AML-193 (cell line): ENCODE results near the gene LITAFD.

Experiments
- DNase-seq, 2 experiments: peaks; one replicate each; lab custom pipeline; 2025; lab: John Stamatoyannopoulos, UW

The LITAFD gene

DNA sequence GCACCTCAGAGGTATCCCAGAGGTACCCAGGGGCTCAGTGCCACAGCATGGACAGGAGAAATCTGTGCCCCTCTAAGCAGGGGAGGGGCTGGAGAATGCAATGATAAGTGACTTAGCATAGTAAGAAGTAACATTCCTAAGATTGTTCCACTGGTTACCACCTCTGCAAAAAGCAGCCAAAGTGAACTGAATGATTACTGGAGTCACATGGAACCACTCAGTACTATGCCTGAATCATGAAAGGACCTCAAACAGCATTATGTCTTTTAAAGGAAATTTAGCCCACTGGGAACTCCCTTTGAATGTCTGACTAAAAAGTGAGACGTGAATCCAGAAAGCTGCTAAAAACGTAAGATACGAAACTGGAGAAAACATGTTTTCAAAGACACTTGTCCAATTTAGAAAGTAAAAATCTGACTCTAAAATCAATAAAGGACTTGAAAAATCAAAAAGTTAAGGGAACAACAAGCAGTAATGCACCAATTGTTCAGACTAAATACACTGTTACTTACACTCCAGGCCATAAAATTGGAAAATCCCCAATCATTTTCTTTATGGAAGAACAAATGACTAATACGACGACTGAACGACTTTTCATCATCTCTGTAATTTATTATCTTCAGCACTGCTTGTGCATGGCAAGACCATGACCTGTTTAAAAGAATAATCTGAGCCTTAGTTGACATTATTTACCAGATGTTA, 38.6 kb downstream of the LITAFD start:
- DNase-seq, result no peak

GRCh38 chr16:8921347-8921984, 39.3 kb downstream of the LITAFD start:
- no peak for DNase-seq

- DNase-seq, result no peak
Measured at GRCh38 chr16:8923199-8923598, 41.0 kb downstream of the LITAFD start.

DNA sequence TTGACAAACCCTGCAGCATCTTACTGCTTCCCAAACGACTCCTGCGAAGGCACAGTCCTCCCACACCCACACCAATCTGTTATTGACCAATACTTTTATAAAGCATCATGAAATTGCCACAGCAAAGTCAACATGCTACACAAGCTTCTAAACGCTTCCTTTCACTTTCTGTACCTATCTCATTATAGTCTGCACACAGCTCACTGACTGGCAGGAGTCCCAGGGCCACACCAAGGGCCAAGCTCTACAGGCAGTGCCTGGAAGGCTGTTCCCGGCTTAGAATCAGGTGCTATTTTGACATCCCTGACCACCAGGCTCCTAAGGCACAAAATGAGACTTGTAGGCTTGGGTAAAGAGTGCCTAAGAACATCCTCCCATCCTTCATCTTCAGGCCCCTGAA, 42.1 kb downstream of the LITAFD start:
- no peak for DNase-seq

DNA sequence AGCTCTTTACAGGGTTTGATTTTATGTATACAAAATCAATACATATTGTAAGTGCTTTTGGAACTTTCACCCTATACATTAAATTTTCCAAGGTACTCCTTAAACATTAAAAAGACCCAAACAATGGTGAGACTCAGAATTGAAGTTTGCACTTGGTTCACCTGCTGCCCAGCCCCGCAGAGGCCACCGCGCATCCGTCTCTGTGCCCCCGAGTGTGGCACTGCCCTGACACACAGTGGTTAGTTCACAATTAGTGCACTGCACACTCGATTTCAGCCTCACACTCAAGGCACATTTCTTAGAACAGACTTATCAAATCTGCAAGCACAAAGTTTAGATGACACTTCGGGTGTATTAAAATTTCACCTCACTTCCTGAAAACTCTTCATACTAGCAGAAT, 43.3 kb downstream of the LITAFD start:
- DNase-seq, result no peak

DNA sequence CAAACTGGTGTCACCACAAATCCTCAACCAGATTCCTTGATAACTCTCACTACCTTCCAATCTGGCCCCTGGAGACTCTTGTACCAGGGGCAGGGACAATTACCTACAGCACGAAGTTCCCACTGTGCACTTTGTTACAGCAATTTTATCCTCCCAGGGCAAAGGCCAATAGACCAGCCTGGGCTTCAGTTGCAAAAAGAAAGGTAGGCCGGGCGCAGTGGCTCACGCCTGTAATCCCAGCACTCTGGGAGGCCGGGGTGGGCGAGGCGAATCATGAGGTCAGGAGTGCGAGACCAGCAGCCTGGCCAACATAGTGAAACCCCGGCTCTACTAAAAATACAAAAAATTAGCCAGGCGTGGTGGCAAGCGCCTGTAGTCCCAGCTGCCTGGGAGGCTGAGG, 44.7 kb downstream of the LITAFD start:
- DNase-seq, result no peak

DNA sequence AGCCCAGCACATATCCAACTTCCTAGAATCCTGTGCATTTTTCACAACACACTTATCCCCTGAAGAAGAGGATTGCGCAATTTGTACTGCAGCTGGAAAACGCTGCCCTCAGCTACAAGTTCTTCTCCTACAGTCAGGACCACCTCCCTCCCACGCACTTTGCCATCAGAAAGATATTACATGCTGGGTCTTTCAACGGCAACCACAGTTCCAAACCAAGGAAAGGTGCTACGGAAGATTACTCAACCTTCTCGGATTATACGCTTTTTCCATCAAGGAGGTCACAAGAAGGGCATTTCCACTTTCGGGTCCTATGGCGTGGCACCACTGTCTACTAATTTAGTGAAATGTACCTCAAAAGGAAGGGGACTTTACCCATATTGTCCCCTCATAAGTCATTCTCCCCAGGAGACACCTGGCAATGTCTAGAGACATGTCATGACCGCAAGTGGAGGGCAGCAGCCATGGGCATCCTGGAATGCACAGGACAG, 46.4 kb downstream of the LITAFD start:
- DNase-seq, result no peak

- DNase-seq, result no peak
Measured at GRCh38 chr16:8929086-8929748, 47.1 kb downstream of the LITAFD start.

DNA sequence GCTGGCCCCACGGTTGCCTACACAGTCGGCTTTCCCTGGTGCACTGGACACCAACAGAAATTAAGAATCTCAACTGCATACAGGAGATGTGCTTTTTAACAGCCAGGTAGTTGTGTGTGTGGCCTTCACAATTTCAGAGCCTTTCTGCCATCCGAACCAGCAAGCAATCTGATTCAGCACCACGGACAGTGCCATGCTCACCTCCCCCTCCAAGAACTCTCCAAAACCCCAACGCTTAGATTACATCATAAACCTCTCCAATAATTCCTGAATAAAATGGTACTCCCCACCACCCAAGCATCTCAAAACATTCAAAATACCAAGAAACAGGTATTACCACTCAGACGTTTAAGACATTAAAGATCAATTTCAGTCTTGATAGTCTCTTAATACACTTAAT, 49.7 kb downstream of the LITAFD start:
- DNase-seq, result no peak

GRCh38 chr16:8934601-8935000, 52.5 kb downstream of the LITAFD start:
- no peak for DNase-seq
